HG02938 (cell line): ENCODE results near the gene ZFP37.
"Not testable (repeated sequence)": the region's sequence is repeated elsewhere in the genome, so short reads cannot be mapped to it uniquely, and the experiment has no call there.

Experiments
- ATAC-seq: cut with Tn5 transposase; IDR thresholded peaks from one replicate; pipeline ENCODE4 v1.9.1; 2021; ENCODE audit warnings: mild to moderate bottlenecking, moderate library complexity; ENCODE audit not compliant: unreplicated experiment

The ZFP37 gene

GRCh38 chr9:113056191-113057106 is at the start of gene ZFP37:
Gene ZFP37 (minus strand): TSS chr9:113056724. CDS start chr9:113056688, 36 bp downstream.
- ATAC-seq = peak; percentile 91

GRCh38 chr9:113105345-113105744 is 48.8 kb upstream of the ZFP37 start:
- ATAC-seq = not testable (repeated sequence)

GRCh38 chr9:113095561-113095960 is 39.0 kb upstream of the ZFP37 start:
- ATAC-seq = no peak

GRCh38 chr9:113089924-113090323 is 33.4 kb upstream of the ZFP37 start:
- not testable (repeated sequence) for ATAC-seq

- ATAC-seq = not testable (repeated sequence)
Observed at GRCh38 chr9:113089143-113089505, 32.6 kb upstream of the ZFP37 start.

GRCh38 chr9:113088456-113089142 is 32.1 kb upstream of the ZFP37 start:
- ATAC-seq = not testable (repeated sequence)

GRCh38 chr9:113062932-113063310 is 6.4 kb upstream of the ZFP37 start:
- not testable (repeated sequence) for ATAC-seq

GRCh38 chr9:113062256-113062931 is 5.9 kb upstream of the ZFP37 start:
- ATAC-seq = not testable (repeated sequence)

- not testable (repeated sequence) for ATAC-seq
Observed at GRCh38 chr9:113061072-113061850, 4.7 kb upstream of the ZFP37 start.

GRCh38 chr9:113059581-113060284 is 3.2 kb upstream of the ZFP37 start:
- not testable (repeated sequence) for ATAC-seq

- no peak for ATAC-seq
Observed at GRCh38 chr9:113057193-113057592, 669 bp upstream of the ZFP37 start.

- ATAC-seq = no peak
Observed at GRCh38 chr9:113042884-113043657, 13.5 kb downstream of the ZFP37 start.

- no peak for ATAC-seq
Observed at GRCh38 chr9:113026200-113026599, 30.3 kb downstream of the ZFP37 start.

- ATAC-seq = no peak
Observed at GRCh38 chr9:113018247-113018646, 38.3 kb downstream of the ZFP37 start.

- no peak for ATAC-seq
Observed at GRCh38 chr9:113012492-113012891, 44.0 kb downstream of the ZFP37 start.

- ATAC-seq = no peak
Observed at GRCh38 chr9:113011911-113012381, 44.6 kb downstream of the ZFP37 start, which contains the start of gene ZNF883. Gene ZNF883 (minus strand): TSS chr9:113012192.

- no peak for ATAC-seq
Observed at GRCh38 chr9:113005777-113006176, 50.7 kb downstream of the ZFP37 start.

GRCh38 chr9:112997236-112997941 is 59.1 kb downstream of the ZFP37 start:
- no peak for ATAC-seq
